Stomach (tissue), 4 donors: ENCODE data around the gene CNR2.

Experiments used
- EP300 ChIP-seq: sonication (generic); formaldehyde crosslinking; IDR thresholded peaks from one replicate; pipeline ENCODE4 v1.6.1; 2017; ENCODE audit warnings: antibody characterized with exemption
- POLR2A ChIP-seq, 4 donors: fragments of 450-650 bp; IDR thresholded peaks; one replicate each; pipeline ENCODE4 v1.6.1; 2016; ENCODE audit warnings: antibody characterized with exemption in 4 of 4, control low read depth in 2 of 4, mild to moderate bottlenecking in 1 of 4, moderate library complexity in 1 of 4
- POLR2AphosphoS5 ChIP-seq, 3 donors: sonication (generic); formaldehyde crosslinking; IDR thresholded peaks; one replicate each; pipeline ENCODE4 v1.6.1; 2016; ENCODE audit warnings: antibody characterized with exemption in 3 of 3
- TF ChIP-seq, protein P1 (sequence below), 7 experiments: fragments of 450-650 bp in 4 of 7; fragments of 200-600 bp in 3 of 7; sonication (generic) in 3 of 7; IDR thresholded peaks; one replicate each; pipeline ENCODE4 v1.5.1; 2016 to 2019; ENCODE audit warnings: antibody characterized with exemption in 7 of 7, control low read depth in 2 of 7, mild to moderate bottlenecking in 1 of 7

DNA sequence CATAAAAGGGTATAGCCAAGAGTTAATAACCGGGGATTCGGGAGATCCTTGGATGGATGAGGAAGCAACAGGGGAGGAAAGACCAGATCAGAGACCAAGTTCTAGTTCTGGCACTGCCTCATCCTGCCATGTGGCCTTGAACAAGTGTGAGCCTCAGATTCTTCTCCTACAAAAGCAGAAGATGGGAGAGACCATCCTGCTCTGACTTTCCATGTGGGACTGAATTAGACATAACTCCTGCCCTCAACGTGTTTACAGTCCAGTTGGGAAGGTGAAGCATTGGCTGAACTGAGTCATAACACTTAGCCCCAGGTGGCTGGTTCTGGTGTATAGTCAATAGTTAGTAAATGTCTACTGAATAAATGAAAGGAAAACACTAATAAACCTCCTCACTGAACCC is 12.1 kb upstream of the CNR2 start:
- TF ChIP-seq POLR2A (IDR thresholded peaks at IDR 0.05) (no peak), POLR2AphosphoS5 (IDR thresholded peaks at IDR 0.05) (no peak), EP300 (no peak)
- TF ChIP-seq, protein P1, sequence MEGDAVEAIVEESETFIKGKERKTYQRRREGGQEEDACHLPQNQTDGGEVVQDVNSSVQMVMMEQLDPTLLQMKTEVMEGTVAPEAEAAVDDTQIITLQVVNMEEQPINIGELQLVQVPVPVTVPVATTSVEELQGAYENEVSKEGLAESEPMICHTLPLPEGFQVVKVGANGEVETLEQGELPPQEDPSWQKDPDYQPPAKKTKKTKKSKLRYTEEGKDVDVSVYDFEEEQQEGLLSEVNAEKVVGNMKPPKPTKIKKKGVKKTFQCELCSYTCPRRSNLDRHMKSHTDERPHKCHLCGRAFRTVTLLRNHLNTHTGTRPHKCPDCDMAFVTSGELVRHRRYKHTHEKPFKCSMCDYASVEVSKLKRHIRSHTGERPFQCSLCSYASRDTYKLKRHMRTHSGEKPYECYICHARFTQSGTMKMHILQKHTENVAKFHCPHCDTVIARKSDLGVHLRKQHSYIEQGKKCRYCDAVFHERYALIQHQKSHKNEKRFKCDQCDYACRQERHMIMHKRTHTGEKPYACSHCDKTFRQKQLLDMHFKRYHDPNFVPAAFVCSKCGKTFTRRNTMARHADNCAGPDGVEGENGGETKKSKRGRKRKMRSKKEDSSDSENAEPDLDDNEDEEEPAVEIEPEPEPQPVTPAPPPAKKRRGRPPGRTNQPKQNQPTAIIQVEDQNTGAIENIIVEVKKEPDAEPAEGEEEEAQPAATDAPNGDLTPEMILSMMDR (IDR thresholded peaks at IDR 0.05), result no peak
